ENCODE data around the gene KCNAB3.

DNA sequence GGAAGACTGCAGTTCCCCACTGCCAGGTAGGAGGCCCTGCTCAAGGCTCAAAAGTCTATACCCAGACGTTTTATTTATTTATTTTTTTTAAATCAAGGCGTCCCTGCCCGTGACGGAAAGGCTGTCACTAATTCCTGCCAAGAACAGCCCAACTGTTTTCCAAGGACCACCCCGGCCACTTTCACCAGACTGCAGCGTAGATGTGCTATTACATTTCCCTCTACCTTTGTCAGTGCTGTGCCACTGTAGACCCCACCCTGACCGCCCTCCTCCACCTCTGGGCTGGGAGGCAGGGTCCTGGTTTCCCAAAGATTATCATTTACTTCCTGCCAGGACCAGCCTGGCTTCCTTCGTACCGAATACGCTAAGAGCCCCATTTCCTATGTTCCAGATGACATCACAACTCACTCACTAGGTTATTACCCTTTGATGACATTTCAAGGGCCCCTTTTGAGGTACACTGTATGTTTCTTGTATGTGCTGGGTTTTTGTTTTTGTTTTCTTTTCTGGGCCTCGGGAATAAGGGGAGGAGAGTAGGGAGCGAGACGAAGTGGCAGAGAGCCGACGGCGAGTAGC, 7.3 kb downstream of the KCNAB3 start:
- TF ChIP-seq, protein P1, sequence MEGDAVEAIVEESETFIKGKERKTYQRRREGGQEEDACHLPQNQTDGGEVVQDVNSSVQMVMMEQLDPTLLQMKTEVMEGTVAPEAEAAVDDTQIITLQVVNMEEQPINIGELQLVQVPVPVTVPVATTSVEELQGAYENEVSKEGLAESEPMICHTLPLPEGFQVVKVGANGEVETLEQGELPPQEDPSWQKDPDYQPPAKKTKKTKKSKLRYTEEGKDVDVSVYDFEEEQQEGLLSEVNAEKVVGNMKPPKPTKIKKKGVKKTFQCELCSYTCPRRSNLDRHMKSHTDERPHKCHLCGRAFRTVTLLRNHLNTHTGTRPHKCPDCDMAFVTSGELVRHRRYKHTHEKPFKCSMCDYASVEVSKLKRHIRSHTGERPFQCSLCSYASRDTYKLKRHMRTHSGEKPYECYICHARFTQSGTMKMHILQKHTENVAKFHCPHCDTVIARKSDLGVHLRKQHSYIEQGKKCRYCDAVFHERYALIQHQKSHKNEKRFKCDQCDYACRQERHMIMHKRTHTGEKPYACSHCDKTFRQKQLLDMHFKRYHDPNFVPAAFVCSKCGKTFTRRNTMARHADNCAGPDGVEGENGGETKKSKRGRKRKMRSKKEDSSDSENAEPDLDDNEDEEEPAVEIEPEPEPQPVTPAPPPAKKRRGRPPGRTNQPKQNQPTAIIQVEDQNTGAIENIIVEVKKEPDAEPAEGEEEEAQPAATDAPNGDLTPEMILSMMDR (IDR thresholded peaks at IDR 0.05): no peak
- TF ChIP-seq POLR2AphosphoS5 (IDR thresholded peaks at IDR 0.05): no peak
